UCSD-AML1 (cell line): ENCODE results near the gene ZDHHC19.
"Not testable (repeated sequence)": the region's sequence is repeated elsewhere in the genome, so short reads cannot be mapped to it uniquely, and the experiment has no call there.

Experiments used
- DNase-seq: peaks from one replicate; lab custom pipeline; 2025; ENCODE audit not compliant: unreplicated experiment; lab: John Stamatoyannopoulos, UW

The ZDHHC19 gene, protein sequence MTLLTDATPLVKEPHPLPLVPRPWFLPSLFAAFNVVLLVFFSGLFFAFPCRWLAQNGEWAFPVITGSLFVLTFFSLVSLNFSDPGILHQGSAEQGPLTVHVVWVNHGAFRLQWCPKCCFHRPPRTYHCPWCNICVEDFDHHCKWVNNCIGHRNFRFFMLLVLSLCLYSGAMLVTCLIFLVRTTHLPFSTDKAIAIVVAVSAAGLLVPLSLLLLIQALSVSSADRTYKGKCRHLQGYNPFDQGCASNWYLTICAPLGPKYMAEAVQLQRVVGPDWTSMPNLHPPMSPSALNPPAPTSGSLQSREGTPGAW

GRCh38 chr3:196210673-196211556, at the start of gene ZDHHC19:
Gene ZDHHC19 (minus strand): TSS chr3:196211400. CDS start chr3:196211315, 85 bp downstream.
- no peak for DNase-seq

GRCh38 chr3:196260784-196261183, 49.6 kb upstream of the ZDHHC19 start:
- no peak for DNase-seq

DNA sequence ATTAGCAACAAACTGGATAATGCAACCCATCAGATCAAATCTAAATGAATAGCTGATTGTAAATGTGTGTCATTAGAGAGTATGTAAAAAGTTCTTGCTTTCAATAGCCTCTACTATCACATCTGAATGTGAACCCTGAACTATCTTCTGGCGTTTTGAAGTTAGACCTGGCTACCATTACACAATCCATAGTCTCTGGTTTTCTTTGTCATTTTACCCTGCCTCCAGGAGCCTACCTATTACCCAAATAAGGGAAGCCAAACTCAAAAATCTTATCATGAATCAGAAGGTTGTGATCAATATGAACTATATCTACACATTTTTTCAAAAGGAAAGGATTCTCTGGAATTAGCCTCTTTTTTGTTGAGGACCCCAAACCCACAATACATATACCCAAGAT, 44.6 kb upstream of the ZDHHC19 start:
- DNase-seq: no peak

DNA sequence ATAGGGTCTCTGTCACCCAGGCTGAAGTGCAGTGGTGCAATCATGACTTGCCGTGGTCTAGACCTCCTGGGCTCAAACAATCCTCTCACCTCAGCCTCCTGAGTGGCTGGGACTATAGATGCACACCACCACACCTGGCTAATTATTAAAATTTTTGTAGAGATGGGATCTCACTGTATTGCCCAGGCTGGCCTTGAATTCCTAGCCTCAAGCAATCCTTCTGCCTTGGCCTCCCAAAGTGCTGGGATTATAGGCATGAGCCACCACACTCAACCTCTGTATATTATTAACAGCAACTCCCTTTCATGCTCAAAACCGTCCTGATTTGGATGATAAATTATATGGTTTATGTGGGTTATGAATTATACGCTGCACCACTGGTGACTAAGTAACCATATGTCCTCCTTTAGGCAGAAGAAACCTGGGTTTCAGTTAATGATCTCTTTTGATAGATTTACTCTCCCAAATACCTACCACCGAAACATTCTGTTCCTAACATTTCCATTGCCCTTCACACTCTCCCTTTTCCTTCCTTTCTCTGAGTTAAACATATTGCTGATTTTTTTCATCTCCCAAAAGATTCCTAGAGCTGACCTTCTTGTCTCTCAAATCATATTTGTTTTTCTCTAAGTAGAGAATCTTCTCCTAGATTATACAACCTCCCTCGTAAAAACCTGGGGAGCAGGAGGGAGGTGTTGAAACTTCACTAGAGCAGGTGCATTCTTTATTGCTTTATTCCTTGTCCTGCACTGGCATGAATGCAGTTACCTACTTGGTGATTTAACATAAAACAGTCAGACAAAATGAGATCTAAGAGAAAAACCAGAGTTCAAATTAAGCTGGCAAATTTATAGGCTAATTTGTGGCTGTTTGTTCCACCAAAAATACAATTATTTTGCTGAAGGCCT, 43.4 kb upstream of the ZDHHC19 start:
- no peak for DNase-seq

- no peak for DNase-seq
Observed at GRCh38 chr3:196251918-196252317, 40.7 kb upstream of the ZDHHC19 start.

DNA sequence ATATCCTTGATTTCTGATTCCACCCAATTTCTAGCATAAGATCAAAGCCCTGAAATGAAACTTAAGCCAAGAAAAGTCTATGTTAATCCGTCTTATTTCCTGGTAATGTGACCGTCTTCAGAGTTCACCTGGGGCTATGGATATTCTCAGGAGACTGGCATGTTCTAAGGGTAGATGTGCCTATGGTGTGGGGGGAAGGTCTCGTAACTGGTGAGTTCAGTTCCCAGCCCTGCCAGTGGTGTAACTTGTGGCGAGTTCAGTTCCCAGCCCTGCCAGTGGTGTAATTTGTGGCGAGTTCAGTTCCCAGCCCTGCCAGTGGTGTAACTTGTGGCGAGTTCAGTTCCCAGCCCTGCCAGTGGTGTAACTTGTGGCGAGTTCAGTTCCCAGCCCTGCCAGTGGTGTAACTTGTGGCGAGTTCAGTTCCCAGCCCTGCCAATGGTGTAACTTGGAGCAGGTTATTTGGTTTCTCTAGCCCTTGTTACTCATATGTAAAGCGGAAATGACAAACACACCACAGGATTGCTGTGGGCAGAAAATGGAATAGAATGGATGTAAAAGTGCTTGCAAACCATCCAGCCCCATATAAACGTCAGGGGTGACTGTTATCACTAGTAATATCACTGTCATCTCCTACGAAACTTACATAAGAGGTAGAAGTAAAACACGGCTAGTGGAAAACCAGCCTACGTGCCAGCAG, 35.6 kb upstream of the ZDHHC19 start:
- DNase-seq: no peak

DNA sequence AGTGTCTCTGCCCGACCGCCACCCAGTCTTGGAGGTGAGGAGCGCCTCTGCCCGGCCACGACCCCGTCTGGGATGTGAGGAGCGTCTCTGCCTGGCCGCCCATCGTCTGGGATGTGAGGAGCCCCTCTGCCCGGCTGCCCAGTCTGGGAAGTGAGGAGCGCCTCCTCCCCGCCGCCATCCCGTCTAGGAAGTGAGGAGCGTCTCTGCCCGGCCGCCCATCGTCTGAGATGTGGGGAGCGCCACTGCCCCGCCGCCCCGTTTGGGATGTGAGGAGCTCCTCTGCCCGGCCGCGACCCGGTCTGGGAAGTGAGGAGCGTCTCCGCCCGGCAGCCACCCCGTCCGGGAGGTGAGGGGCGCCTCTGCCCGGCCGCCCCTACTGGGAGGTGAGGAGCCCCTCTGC, 33.0 kb upstream of the ZDHHC19 start:
- not testable (repeated sequence) for DNase-seq

DNA sequence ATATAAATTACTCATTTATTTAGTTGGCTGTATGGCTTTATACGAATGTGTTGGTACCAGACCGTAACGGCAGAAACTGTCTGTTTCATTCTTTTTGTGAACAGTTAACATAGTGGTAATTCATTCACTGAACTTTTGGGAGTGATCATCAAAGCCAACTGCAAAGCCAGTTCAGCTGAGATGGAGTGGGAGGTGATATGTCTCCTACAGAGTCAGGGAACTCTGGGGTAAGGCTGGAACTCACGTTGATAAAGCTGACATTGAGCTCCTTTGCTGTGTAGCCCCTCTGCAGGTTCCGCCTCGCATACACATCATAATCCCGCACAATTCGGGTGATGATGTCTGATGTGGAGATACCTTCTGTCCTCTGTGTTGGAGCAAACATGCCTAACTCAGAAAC, 30.5 kb upstream of the ZDHHC19 start:
- no peak for DNase-seq

- DNase-seq: no peak
Observed at GRCh38 chr3:196240424-196240823, 29.2 kb upstream of the ZDHHC19 start.

DNA sequence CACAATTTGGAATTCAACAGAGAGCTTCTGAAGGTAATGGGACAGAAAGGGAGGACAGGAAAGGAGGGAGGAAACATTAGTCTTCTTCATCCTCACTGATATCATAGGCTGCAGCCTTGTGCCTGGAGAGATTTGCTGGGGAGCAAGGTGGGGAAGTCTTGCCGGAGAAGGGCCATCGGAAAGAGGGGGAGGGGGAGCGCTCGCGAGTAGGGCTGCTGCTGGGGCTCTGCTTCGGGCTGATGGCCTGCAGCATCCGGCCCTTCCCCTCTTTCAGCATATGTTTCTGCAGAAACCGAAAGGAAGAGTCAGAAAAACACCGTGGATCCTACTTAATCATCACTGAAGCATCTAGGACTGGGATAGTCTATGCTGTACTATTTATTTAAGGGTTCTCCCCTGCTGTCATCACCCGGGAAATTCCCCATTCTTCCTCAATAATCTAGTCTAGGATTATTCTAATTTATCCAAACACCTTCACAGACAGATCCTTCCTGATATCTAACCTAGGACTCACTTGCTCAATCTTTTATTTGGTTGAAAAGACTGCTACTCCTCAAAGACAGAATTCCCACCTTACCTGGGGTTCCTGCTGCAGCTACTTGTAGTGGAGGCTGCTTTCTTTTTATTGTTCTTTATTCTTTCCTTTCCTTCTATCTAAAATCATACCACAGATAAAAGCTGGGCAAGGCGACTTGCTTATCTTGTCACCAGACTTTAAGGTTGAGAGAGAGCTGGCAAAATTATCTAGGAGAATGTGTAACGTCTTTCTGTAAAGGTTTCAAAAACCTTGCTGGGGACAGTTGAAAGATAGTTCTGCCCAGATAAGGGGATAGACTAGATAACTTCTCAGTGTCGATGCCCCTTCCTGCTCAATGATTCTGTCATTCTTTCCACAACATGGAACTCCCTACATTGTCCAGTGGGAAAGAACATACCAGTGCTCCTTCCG, 27.7 kb upstream of the ZDHHC19 start:
- no peak for DNase-seq

DNA sequence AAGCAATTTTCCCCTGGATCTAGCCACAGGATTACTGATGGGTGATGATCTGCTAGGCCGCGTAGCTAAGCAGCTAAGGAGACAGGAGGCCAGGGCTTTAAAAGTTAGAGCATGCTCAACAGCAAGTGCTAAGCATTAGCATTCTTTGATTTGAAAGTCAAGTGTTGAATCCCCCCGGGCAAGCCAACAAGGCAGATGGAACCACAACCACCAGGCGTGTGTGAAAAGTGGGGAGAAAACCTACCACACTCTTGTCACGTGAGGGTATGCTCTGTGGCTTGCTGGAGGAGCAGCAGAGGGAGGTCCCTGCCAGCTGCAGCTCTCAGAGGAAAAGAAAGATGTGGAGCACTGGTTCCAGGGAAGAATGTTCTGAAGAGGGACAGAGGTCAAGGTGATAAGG, 26.0 kb upstream of the ZDHHC19 start:
- no peak for DNase-seq

DNA sequence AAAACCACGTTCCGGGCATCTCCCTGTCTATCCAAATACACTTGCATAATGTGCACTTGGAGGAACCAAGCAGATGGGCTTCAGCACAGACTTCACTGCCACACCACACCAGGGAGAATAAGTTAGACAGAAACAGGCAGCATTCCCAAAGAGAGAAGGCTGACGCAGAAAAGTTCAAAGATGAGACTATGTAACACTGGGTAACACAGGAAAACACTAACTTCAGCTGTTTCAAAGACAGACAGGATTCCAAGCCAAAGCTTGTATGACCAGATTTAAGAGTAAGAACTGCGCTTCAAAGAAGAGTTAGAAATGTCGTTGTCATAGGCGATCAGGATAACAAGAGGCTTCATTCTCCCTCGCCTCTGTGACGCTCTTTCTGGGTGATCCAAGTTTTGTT, 25.0 kb upstream of the ZDHHC19 start:
- DNase-seq: no peak

DNA sequence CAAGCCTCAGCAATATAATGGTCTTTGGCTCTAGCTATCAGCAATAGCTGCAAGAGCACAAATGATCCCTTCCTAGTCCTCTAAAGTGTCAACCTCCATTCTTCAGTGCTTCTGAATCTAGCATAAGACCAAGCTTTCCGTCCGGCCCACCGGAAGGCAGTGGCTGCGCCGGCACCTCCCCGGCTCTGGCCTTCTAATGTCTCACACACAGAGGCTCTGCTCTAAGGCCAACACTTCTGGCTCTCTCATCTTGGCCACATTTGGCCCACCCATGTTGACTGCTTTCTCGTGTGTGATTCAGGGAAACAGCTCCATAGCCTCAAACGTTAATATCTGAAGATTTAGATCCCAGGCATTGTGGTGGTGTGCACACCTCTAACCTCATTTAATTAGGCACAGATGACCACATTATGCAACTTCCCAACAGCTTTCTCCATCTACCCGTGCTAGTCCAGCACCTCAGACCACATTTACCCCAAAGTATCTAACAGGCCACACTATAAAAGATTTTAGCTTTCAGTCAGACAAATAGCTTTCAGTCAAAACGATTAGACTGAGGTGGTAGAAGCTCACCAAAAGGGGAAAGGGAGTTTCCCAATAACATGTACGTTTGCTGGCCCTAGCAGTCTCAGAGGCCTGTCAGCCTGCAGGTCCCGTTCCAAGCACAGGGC, 24.4 kb upstream of the ZDHHC19 start:
- DNase-seq: no peak

GRCh38 chr3:196232882-196233251, 21.7 kb upstream of the ZDHHC19 start:
- no peak for DNase-seq

- no peak for DNase-seq
Observed at GRCh38 chr3:196232154-196232881, 21.1 kb upstream of the ZDHHC19 start.

DNA sequence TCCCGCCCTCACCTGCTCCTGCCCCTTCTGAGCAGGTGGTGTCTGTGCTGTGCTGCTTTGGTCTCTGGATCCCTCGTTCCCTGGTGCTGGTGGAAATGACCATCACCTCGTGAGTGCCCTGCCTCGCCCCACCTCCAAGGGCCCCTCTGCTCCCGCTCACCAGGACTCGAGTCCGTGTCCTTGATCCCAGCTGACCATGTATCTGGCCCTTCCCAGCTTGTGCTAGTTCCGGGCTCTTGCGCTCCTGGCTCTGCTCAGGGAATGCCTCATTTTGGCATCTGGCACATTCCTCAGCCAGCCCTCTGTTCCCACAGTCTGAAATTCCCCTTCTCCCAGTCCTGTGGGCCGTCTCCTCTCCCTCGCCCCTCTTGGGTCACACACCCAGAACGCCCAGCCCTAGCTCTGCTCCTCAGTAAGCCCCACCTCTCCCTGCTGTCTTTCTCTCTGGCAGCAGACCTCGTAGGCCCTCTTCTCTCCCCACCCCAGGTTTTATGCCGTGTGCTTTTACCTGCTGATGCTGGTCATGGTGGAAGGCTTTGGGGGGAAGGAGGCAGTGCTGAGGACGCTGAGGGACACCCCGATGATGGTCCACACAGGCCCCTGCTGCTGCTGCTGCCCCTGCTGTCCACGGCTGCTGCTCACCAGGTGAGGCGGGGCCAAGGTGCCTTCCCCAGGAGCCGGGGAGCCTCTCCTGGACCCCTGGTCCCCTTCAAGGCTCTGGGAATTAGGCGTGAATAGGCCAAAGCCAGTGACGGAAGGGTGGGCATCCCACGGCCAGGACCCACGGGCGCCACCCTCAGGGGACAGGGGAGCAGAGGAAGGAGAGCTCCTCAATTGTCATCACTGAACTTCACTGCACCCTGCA, 16.7 kb upstream of the ZDHHC19 start:
- no peak for DNase-seq

- no peak for DNase-seq
Observed at GRCh38 chr3:196227121-196227561, 15.9 kb upstream of the ZDHHC19 start.
